Measurements from ENCODE around the gene LGALS7.

LGALS7 gene

DNA sequence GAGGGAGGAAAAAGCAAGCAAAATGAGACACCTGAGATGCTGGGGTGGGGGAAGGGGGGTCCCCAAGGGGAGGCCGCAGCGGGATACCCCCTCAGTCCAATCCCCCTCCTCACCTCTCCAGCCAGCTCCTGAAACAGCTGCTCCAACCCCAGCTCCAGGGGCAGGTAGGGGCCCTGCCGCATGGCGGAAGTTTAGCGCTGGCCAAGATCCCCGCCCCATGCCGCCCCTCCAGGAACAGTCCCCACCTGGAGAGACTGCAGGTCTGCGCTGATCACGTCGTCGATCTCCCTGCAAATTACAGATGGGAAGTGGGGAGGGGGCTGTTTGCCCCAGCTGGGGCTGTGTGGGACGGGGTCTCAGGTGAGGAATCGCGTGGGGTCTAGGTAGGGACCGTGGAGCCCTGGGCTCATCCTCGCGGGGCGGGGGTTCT is 38.0 kb downstream of the LGALS7 start:
- no peak overlapping the region for H3K4me3 ChIP-seq (ENCODE audit: control insufficient read depth, low read depth, low read length)
- no peak for DNase-seq (ENCODE audit: low read depth)
- no peak for TF ChIP-seq CTCF (conservative IDR thresholded peaks at IDR 0.05; ENCODE audit: control insufficient read depth, insufficient read depth, low read depth, low read length)

DNA sequence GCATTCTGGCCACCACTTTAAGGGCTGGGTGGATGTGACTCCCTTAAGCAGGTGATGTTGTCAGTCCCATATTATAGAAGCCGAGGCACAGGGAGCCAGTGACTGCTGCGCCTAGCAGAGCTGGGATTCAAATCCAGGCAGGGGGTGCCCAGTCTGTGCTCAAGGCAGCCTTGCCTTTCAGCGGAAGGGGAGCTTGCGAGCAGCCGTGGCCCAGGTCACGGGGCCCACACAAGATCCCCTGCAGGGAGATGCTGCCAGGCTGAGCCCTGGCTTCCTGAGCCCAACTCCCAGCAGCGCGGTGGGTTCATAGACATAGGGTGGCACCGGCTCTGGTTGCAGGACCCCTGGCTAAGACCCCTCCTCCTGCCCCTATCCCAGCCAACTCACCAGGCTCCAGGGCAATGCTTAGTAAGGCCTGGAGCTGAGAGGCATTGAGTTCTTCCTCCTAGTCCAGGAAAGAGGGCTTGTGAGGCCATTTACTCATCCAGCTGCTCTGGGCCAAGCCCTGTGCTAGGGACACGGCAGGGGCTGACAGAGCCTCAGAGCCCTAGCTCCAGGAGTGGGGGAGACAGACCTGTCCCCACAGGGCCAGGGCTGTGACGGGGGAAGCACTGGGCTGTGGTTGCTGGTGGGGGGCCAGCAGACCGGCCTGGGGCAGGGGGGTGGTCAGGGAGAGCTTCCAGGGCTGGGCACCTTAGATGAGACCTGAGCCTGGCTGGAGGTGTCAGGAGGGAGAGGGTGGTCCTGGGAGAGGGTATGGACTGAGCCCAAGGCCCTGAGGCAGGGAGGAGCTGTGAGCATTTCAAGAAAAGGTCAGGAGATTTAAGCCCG is 38.7 kb downstream of the LGALS7 start:
- no peak for DNase-seq (ENCODE audit: low read depth)
- no peak for TF ChIP-seq CTCF (conservative IDR thresholded peaks at IDR 0.05; ENCODE audit: control insufficient read depth, insufficient read depth, low read depth, low read length)
- no peak overlapping the region for H3K4me3 ChIP-seq (ENCODE audit: control insufficient read depth, low read depth, low read length)

DNA sequence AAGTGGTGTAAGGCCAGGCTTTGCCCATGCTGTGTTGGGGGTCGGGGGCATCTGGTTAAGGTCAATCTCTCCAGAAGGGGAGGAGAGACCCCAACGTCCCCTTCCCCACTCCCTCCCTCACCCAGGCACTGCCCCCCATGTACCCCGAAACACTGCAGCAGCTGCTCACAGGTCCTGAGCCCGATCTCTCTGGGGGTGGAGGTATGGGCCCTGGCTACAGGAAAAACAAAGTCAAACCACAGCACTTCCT is 39.2 kb downstream of the LGALS7 start:
- no peak for TF ChIP-seq CTCF (conservative IDR thresholded peaks at IDR 0.05; ENCODE audit: control insufficient read depth, insufficient read depth, low read depth, low read length)
- DNase-seq (ENCODE audit: low read depth) = no peak
- H3K4me3 ChIP-seq (ENCODE audit: control insufficient read depth, low read depth, low read length) = no peak overlapping the region

DNA sequence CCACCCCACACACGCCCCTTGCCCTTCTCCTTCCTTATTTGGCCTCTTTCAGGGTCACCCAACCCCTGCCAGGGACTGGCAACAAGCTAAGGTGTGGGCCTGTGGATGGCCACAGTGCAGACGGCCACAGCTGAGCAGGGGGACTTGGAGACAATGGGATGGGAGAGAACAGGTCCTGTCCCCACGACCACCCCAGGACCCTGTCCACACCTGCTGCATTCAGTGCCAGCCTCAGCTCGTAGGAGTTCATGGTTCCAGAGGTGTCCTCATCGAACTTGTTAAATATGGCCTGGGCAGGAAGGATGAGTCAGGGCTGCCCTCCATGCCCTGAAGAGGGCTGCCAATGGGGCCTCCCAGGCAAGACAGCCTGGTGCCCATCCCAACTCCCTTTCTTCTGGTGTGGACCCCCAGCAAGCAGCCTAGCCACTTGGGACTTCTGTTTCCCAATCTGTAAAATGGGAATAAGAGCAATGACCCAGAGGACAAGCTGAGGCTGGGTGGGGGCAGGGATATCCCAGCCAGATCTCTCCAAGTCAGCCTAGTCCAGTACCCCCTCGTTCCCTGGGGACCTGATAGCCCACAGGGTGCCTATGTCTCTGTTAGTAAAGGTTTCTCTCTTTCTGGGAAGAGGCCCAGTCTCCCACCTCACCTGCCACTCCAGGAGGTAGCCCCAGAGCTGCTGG is 39.7 kb downstream of the LGALS7 start:
- H3K4me3 ChIP-seq (ENCODE audit: control insufficient read depth, low read depth, low read length) = no peak overlapping the region
- no peak for DNase-seq (ENCODE audit: low read depth)
- no peak for TF ChIP-seq CTCF (conservative IDR thresholded peaks at IDR 0.05; ENCODE audit: control insufficient read depth, insufficient read depth, low read depth, low read length)

DNA sequence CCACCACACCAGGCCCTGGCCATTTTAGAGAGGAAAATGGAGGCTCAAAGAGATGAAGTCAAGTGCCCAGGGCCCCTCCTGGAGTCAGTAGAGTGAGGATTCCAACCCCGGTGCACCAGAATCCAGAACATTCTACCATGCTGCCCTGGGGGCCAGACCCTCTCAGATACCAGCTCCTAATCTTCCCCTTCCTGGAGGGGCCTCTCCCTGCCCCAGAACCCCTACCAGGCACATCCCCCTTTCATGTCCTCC is 40.1 kb downstream of the LGALS7 start:
- H3K4me3 ChIP-seq (ENCODE audit: control insufficient read depth, low read depth, low read length) = no peak overlapping the region
- TF ChIP-seq CTCF (conservative IDR thresholded peaks at IDR 0.05; ENCODE audit: control insufficient read depth, insufficient read depth, low read depth, low read length) = no peak
- DNase-seq (ENCODE audit: low read depth) = no peak

GRCh38 chr19:38731654-38732301 is 41.5 kb downstream of the LGALS7 start:
- no peak for TF ChIP-seq CTCF (conservative IDR thresholded peaks at IDR 0.05; ENCODE audit: control insufficient read depth, insufficient read depth, low read depth, low read length)
- no peak for DNase-seq (ENCODE audit: low read depth)
- no peak overlapping the region for H3K4me3 ChIP-seq (ENCODE audit: control insufficient read depth, low read depth, low read length)

Measured in fibroblast of mammary gland (primary cell).